IMR-90 (cell line): Measurements from ENCODE around the gene ZXDC. TPM values are rescaled to one million over a fixed set of nuclear protein-coding genes. Genes with fewer than 3 reads are reported as not detected.

Source experiments
- MXI1 ChIP-seq: IDR thresholded peaks from 2 replicates; pipeline ENCODE4 v1.6.1; 2012; ENCODE audit warnings: low read depth, mild to moderate bottlenecking, low read length, moderate library complexity, borderline replicate concordance
- polyA plus RNA-seq, 3 experiments: library from polyadenylated mRNA; depleted of rRNA; stranded (reverse); fragments of >200 nt; gene quantifications; 2 replicates each; pipeline ENCODE4 v1.2.3, GENCODE V29; 2012; ENCODE audit warnings: low replicate concordance in 1 of 3
- total RNA-seq: library from RNA; depleted of rRNA; stranded (reverse); fragments of >200 nt; gene quantifications from 2 replicates; pipeline ENCODE4 v1.2.3, GENCODE V29; 2012
- TF ChIP-seq, protein P1 (sequence below): fragments of 150-350 bp; IDR thresholded peaks from 2 replicates; pipeline ENCODE4 v1.6.1; 2016; ENCODE audit warnings: low read depth, mild to moderate bottlenecking, low read length, moderate library complexity, borderline replicate concordance

ZXDC gene
- total and polyA plus RNA-seq, 2 of the 4 experiments (the other 2 are of a cell fraction) = 11.5 to 14.3 TPM

DNA sequence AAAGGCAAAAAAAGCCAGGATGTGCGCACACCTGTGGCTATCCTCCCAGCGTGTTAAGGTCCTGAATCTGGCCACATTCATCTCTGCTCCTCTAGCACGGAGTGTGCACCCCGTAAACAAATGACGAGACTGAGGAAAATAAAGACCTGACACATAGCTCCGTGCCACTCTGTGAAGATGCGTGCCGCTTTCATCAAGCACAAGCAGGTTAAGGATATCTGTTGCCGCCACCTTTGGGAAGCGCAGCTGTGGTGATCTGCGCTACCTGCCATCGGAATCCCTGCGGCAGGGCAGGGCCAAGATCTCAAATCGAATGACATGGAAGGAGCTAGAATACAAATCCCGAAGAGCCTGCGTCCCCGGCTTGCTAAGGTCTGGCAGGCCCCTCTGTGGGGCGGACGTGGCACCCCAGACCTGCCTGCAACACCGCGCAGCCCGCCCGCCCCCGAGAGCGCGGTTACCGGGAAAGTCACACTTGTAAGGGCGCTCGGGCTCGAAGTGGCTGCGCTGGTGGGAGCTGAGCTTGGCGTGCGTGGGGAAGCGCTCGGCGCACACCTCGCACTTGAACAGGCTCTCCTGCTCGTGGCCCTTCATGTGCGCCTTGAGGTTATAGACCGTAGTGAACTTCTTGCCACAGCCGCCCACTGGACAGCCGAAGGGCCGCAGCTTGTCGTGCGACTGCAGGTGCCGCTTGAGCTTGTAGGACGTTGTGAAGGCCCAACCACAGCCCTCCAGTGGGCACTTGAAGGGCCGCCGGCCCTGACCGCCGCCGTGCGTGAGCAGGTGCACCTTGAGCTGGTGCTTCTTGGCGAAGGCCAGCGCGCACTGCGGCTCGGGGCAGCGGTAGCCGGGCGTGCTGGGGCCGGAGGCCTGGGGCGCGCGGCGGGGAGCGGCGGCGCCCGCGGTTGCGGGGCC is 936 bp downstream of the ZXDC start (continued):
- TF ChIP-seq, protein P1, sequence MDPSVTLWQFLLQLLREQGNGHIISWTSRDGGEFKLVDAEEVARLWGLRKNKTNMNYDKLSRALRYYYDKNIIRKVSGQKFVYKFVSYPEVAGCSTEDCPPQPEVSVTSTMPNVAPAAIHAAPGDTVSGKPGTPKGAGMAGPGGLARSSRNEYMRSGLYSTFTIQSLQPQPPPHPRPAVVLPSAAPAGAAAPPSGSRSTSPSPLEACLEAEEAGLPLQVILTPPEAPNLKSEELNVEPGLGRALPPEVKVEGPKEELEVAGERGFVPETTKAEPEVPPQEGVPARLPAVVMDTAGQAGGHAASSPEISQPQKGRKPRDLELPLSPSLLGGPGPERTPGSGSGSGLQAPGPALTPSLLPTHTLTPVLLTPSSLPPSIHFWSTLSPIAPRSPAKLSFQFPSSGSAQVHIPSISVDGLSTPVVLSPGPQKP = no peak
- TF ChIP-seq MXI1 = no peak
